Activated CD8-positive, alpha-beta T cell treated with anti-CD3 and anti-CD28 coated beads for 36 hours (primary cell): ENCODE data around the gene RNPS1. TPM values are rescaled to one million over a fixed set of nuclear protein-coding genes. Genes with fewer than 3 reads are reported as not detected.

Source experiments
- ATAC-seq: fragments of 200-7000 bp; cut with Tn5 transposase; one replicate; pipeline ENCODE4 v1.10.0; 2021; ENCODE audit warnings: mild to moderate bottlenecking, moderate library complexity
- CTCF ChIA-PET: fragments of 350-600 bp; sonication (Branson Sonifier 250); formaldehyde crosslinking; loops from one replicate; lab custom pipeline; 2021; ENCODE audit warnings: antibody characterized with exemption; lab: Charles Lee
- POLR2A ChIA-PET: fragments of 350-600 bp; sonication (Branson Sonifier 250); formaldehyde crosslinking; loops from one replicate; lab custom pipeline; 2021; ENCODE audit warnings: antibody characterized with exemption; lab: Charles Lee
- DNase-seq: peaks from one replicate; pipeline ENCODE4 v3.0.0-alpha.2; 2020
- H3K27ac Mint-ChIP-seq: one replicate; pipeline ENCODE4 v1.8.0; 2021; ENCODE audit warnings: mild to moderate bottlenecking, mixed read lengths
- H3K27me3 Mint-ChIP-seq: one replicate; pipeline ENCODE4 v1.8.0; 2021; ENCODE audit warnings: mixed read lengths
- H3K36me3 Mint-ChIP-seq: one replicate; pipeline ENCODE4 v1.8.0; 2021; ENCODE audit warnings: low read depth, mixed read lengths
- H3K4me1 Mint-ChIP-seq: one replicate; pipeline ENCODE4 v1.8.0; 2021; ENCODE audit warnings: low read depth, mixed read lengths
- H3K4me3 Mint-ChIP-seq: one replicate; pipeline ENCODE4 v1.8.0; 2021; ENCODE audit warnings: mild to moderate bottlenecking, moderate library complexity, mixed read lengths
- H3K9me3 Mint-ChIP-seq: one replicate; pipeline ENCODE4 v1.8.0; 2021; ENCODE audit warnings: mixed read lengths
- CTCF ChIP-seq: fragments of 200-600 bp; IDR thresholded peaks from one replicate; pipeline ENCODE4 v1.8.0; 2022; ENCODE audit warnings: antibody characterized with exemption, mild to moderate bottlenecking
- intact Hi-C: fragments of 100-400 bp; cut with micrococcal nuclease; formaldehyde crosslinking; loops from one replicate; pipeline ENCODE4 v1.10.0; 2022
- total RNA-seq, 2 experiments: library from RNA; stranded (reverse); gene quantifications; one replicate each; pipeline ENCODE4 v1.2.3, GENCODE V29; 2021

Gene RNPS1
- total RNA-seq, 2 experiments from 2014 or later, result 334 to 358 TPM

DNA sequence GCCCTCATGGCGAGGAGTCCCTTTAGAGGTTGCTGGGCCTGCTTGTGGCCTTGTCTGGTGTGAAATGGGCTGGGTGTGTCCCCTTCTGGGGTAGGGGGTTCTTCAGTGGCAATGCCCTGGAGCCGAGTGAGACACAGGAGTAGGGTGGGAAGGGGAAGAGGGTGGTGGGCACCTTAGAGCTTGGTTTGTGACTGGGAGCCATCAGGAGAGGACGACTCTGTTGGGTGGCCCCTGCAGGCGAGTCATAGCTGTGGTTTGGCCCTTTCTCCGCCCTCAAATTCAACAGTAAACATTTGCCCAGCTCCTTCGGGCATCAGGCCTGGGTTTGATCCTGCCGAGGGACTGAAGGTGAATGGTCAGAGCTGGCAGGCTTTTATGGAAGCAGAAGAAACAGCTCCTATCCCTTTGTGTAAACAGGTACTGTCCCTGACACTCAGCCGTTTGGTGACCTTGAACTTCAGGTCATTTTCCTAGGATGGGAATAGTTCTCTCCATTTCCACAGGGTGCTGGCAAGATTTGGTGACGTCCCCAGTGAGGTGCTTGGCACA is 41.6 kb downstream of the RNPS1 start:
- ATAC-seq, result no peak
- Mint-ChIP-seq H3K36me3 (peaks cover 12% of the 10 kb centered on the region), H3K9me3 (no peaks in the 10 kb centered on the region), H3K4me1 (peaks cover 10% of the 10 kb centered on the region), H3K4me3 (no peak overlapping the region), H3K27ac (no peak overlapping the region), H3K27me3 (no peaks in the 10 kb centered on the region)
- CTCF ChIA-PET, result interaction anchor here (0.8 to 2.7 kb wide), 2 partner anchors 26 to 31 kb away, joined by 4 to 9 read pairs; partner anchors contain the start of gene ECI1
- TF ChIP-seq CTCF, result no peak
- DNase-seq, result no peak
- POLR2A ChIA-PET, result interaction anchor here (0.8 to 4.0 kb wide), 6 partner anchors 10 to 71 kb away, joined by 3 to 19 read pairs (median 4); partner anchors contain the start of genes DNASE1L2, ECI1 and TRAF7
- intact Hi-C loops, result no loop called here

DNA sequence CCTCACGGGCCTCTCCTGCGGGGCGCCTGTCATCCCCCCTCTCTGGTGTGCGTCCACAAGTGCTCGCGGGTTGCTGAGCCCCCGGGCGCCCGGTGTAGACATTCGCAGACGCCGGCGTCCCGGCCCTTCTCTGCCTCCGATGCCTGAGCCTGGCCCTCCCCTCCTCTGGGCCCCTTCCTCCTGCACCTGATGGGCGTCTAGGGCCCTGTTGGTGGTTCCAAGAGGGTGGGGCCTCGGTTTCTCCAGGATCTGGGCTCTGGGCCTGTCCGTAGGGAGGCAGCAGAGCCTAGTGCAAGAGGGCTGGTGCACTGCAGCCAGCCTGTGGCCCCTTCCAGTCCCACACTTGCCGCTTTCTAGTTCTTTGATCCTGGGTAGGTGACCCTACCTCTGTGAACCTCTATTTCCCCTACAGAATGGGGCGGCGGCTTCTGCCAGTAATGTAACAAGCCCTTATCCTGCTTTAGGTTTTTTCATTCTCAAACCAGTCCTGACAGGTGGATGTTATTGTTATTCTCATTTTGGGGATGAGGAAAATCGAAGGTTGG is 43.9 kb downstream of the RNPS1 start:
- Mint-ChIP-seq H3K27me3 (no peaks in the 10 kb centered on the region), H3K9me3 (no peaks in the 10 kb centered on the region), H3K27ac (peak overlapping the region; percentile 52), H3K4me1 (peaks cover 10% of the 10 kb centered on the region), H3K36me3 (peaks cover 4% of the 10 kb centered on the region), H3K4me3 (peak overlapping the region; percentile 80)
- ChIA-PET POLR2A (interaction anchor here (1.0 to 4.0 kb wide), 4 partner anchors 10 to 69 kb away, joined by 3 to 19 read pairs (median 4); partner anchors contain the start of genes ECI1 and TRAF7), CTCF (interaction anchor here (1.8 to 2.7 kb wide), 2 partner anchors 28 to 29 kb away, joined by 6 to 9 read pairs; partner anchors contain the start of gene ECI1)
- ATAC-seq, result peak; percentile 4
- intact Hi-C loops, result no loop called here
- peak; percentile 48 for DNase-seq
- TF ChIP-seq CTCF, result no peak

GRCh38 chr16:2223221-2223941 is 44.5 kb downstream of the RNPS1 start, which contains the start of gene E4F1:
Gene E4F1 (plus strand): TSS chr16:2223591. CDS start chr16:2223614, 23 bp downstream.
- ATAC-seq (peak; percentile 99), DNase-seq (peak; percentile 100)
- POLR2A ChIA-PET, result interaction anchor here (0.6 to 4.0 kb wide), 6 partner anchors 11 to 68 kb away, joined by 3 to 19 read pairs (median 3); partner anchors contain the start of genes ECI1 and TRAF7
- Mint-ChIP-seq H3K4me1 (peaks cover 10% of the 10 kb centered on the region), H3K27ac (peak within 1 kb of the TSS; percentile 52), H3K4me3 (peak within 1 kb of the TSS; percentile 80), H3K9me3 (no peaks in the 10 kb centered on the region), H3K27me3 (no peaks in the 10 kb centered on the region), H3K36me3 (peaks cover 4% of the 10 kb centered on the region)
- TF ChIP-seq CTCF, result no peak
- intact Hi-C loops, result no loop called here
- CTCF ChIA-PET, result interaction anchor here (1.1 to 2.7 kb wide), 3 partner anchors 14 to 29 kb away, joined by 3 to 9 read pairs (median 6); partner anchors contain the start of gene ECI1

DNA sequence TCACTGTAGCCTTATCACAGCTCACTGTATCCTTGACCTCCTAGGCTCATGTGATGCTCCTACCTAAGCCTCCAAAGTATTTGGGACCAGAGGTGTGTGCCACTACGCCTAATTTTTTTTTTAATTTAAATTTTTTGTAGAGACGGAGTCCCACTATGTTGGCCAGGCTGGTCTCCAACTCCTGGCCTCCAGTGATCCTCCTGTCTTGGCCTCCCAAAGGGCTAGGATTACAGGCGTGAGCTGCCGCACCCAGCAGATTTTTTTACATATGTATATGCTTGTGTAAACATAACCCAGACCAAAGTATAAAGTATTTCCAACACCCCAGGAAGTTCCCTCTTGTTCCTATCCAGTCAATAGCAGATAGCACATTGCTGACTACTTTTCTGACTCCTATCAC is 51.6 kb downstream of the RNPS1 start:
- ChIA-PET CTCF (interaction anchor here (1.1 to 1.5 kb wide), 2 partner anchors 22 to 34 kb away, joined by 4 to 5 read pairs; no protein-coding TSS in a partner anchor), POLR2A (interaction anchor here (1.2 to 2.6 kb wide), 5 partner anchors 10 to 252 kb away, joined by 3 to 17 read pairs (median 6); partner anchors contain the start of genes MLST8, RPS2 and TRAF7)
- intact Hi-C loops, result no loop called here
- Mint-ChIP-seq H3K27ac (peak overlapping the region; percentile 36), H3K4me3 (peak overlapping the region; percentile 92), H3K9me3 (no peaks in the 10 kb centered on the region), H3K36me3 (peaks cover 29% of the 10 kb centered on the region), H3K4me1 (peaks cover 21% of the 10 kb centered on the region), H3K27me3 (no peaks in the 10 kb centered on the region)
- no peak for TF ChIP-seq CTCF
- DNase-seq, result no peak
- ATAC-seq, result no peak
